ENCODE data around the gene MELK.

The MELK gene

GRCh38 chr9:36584620-36585460 is 12.1 kb downstream of the MELK start:
- DNase-seq (ENCODE audit: low read depth in 2 of 2) = no peak

GRCh38 chr9:36590231-36590630 is 17.5 kb downstream of the MELK start:
- DNase-seq (ENCODE audit: low read depth in 2 of 2) = no peak

GRCh38 chr9:36592801-36593583 is 20.3 kb downstream of the MELK start:
- no peak for DNase-seq (ENCODE audit: low read depth in 2 of 2)

DNA sequence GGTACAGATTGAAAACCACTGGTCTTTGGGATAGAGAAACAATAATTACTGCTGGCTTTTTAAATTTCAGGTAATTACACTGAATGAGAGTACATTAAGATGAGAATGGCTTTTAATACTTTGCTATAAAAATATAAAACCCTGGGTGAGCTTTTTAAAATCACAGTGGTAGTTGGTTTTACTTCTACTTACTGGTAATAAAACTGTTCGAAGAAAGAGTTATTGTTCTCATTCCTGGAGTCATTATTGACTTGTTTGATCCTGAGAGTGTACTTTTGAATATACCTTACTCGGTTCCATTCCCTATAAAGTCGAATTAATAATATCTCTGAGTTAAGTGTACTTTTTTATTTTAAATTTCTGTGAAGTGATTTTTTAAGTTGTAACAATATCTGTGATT is 21.5 kb downstream of the MELK start:
- no peak for DNase-seq (ENCODE audit: low read depth in 2 of 2)

DNA sequence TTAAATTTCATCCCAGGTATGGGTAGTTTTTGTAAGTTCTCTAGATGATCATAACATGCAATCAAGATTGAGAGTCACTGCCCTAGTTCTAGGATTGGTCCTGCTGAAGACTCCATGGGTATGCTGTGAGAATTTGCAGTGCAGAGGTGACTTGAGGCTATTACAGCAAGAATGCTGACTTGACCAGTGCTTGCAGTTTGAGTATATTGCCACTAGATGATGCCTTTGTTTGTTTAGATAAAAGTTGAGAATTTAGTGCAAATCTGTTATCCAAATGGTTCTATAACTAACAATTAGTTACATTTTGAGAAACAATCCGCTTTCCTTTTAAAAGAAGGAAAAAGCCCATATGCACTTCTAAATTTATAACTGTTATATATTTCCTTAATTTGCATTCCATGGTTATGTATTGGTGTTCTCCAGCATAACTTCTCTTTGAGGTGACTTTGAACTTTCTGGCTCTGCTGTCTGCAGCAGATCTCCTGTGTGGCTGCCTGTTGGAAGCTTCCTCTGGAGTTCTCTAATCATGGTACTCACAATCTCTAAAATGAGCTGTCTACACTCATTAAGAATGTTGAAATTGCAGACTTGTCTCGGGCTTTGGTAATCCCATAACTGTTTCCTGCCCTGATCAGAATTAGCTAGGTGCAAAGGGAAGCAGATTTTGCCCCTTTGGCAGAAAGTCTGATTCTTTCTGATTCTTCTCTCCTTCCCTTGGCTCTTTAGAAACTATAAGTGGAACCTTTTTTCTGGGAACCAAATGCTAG is 24.9 kb downstream of the MELK start:
- DNase-seq (ENCODE audit: low read depth in 2 of 2) = no peak

GRCh38 chr9:36598273-36598672 is 25.6 kb downstream of the MELK start:
- no peak for DNase-seq (ENCODE audit: low read depth in 2 of 2)

GRCh38 chr9:36603006-36603405 is 30.3 kb downstream of the MELK start:
- no peak for DNase-seq (ENCODE audit: low read depth in 2 of 2)

DNA sequence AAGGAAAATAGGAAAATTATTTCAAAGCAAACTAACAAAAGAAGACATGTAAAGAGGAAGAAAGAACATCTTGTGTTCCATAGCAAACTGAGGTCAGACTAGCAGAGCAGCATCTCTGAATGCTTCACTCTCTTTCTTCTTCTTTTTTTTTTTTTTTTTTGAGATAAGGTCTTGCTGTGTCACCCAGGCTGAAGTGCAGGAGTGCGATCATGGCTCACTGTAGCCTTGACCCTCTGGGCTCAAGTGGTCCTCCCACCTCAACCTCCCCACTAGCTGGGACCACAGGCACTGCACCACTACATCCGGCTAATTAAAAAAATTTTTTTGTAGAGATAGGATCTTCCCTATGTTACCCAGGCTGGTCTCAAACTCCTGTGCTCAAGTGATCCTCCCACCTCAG is 36.6 kb downstream of the MELK start:
- no peak for DNase-seq (ENCODE audit: low read depth in 2 of 2)

- DNase-seq (ENCODE audit: low read depth in 2 of 2) = no peak
Measured at GRCh38 chr9:36622121-36622520, 49.4 kb downstream of the MELK start.

- DNase-seq (ENCODE audit: low read depth in 2 of 2) = no peak
Measured at GRCh38 chr9:36623280-36623679, 50.6 kb downstream of the MELK start.

DNA sequence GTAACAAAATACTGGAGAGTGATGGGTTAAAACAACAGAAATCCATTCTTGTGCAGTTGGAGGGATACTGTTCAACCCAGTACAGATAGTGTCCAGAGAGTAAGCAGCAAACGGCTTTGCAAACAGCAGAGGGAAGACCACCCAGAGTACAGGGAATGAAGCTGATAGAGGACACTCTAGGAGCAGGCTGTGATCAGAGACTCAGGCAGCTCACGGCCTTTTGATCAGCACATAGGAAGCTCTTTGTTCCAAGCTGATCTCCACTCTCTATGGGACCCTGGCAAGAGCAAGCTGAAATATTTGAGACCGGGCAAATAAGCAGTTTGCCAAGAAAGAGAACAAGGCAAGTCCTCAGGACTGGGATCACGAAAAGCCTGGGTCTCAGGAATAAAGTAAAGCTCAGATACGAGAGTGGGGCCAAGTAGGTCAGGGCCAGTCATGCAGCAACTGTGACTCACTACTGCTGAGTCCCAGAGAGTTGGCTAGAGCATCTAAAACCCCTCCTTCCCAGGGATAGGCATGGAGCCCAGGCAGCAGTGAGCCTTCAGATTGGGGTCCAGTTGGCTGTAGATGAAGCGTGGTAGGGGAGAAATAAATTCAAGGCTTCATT is 52.4 kb downstream of the MELK start:
- DNase-seq (ENCODE audit: low read depth in 2 of 2) = no peak

DNA sequence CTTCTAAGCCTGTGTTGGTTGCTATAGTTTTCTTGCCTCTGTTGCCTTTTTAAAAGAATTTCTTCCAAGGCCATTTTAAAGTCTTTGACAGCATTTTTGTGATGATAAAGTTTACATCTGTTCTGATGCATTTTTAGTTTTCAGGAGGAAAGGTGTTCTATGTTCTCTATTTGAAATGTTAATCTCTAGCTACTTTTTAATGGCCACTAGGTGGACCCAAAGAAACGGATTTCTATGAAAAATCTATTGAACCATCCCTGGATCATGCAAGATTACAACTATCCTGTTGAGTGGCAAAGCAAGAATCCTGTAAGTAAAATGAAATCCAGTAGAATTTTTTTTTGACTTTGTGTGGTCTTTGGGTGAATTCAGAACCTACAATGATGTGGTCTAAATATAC is 60.2 kb downstream of the MELK start:
- no peak for DNase-seq (ENCODE audit: low read depth in 2 of 2)

- no peak for DNase-seq (ENCODE audit: low read depth in 2 of 2)
Measured at GRCh38 chr9:36637491-36638270, 65.0 kb downstream of the MELK start.

DNA sequence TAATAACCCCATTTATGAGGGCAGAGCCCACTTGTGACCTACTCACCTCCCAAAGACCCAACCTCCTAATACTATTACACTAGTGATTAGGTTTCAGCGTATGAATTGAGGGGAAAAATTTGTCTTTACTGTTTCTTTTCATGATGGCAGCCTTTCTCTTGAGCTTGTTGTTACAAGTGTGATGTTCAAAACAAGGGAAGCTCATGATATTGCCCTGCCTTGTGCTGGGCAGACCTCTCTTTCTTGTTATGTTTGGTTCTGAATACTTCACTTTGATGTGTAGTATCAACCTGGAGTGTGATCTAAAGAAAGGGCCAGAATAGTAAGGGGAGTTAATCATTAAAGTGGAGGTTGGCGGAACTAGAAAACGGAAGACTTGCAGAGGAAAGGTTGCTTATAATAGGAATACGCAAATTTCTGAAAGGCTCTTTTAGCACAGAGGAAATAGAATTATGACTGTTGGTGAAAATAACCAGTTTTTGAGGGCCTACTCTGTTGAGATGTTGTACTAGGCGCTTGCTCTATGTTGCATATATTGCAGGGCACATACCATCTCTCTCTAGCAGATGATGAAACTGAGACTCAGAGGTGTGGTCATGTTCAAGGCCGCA is 68.2 kb downstream of the MELK start:
- DNase-seq (ENCODE audit: low read depth in 2 of 2) = no peak

DNA sequence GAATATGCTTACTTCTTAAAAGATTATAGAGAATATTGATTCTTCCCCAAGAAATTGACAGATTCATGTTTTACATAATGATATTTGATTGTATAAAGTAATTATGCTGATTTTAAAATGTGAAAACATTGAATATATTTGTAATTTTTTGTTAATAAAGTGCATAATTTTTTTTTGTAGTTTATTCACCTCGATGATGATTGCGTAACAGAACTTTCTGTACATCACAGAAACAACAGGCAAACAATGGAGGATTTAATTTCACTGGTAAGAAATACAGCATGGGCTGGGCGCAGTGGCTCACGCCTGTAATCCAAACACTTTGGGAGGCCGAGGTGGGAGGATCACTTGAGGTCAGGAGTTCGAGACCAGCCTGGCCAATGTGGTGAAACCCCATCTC is 70.1 kb downstream of the MELK start:
- DNase-seq (ENCODE audit: low read depth in 2 of 2) = no peak

GRCh38 chr9:36656842-36657241 is 84.1 kb downstream of the MELK start:
- DNase-seq (ENCODE audit: low read depth in 2 of 2) = no peak

DNA sequence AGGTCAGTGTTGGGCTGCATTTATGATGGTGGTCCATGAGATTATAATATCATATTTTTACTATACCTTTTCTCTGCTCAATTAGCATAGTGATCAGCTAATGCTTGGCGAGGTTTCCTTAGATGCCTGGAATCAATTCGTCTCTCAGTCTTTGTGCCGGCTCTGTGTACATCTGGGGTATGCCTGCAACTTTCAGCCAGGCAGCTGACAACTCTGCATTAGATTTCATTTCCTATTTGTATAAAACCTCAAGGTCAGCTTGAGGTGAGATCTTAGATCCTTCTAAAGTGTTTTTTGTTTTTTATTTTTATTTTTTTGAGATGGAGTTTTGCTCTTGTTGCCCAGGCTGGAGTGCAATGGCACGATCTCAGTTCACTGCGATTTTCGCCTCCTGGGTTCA is 86.8 kb downstream of the MELK start:
- no peak for DNase-seq (ENCODE audit: low read depth in 2 of 2)

GRCh38 chr9:36664806-36665205 is 92.1 kb downstream of the MELK start:
- no peak for DNase-seq (ENCODE audit: low read depth in 2 of 2)

DNA sequence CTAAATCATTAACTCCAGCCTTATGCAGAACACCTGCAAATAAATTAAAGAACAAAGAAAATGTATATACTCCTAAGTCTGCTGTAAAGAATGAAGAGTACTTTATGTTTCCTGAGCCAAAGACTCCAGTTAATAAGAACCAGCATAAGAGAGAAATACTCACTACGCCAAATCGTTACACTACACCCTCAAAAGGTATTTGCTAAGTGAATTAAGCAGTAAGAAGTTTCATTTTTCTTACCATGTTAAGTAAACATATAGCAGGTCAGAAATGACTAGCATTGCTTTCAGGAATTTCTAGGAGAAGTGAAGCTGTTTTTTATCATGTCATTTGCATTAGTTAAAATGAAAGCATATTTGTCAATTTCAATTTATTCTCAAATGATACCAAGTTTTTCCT is 92.7 kb downstream of the MELK start:
- DNase-seq (ENCODE audit: low read depth in 2 of 2) = no peak

DNA sequence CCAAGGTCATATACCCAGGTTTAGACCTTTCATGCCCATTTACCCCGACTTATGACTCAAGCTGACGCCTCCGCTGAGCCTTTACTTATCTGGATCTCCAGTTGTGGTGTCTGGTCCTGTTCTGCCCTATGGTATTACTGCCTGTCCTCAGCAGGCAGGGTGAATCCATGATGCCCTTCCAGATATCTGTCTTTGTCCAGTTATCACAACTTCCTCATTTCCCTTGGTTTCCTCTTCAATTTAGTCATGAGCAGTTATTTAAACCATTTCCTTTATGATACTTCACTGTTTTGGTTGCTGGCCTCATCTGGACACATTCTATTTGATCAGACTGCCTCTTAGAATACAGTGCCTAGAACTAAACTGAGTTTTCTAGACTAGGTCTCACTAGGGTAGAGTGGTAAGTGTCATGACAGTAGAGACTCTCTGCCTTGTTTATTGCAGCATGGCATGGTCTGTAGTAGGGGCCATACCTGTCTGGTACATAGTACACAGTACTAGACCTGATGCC is 93.3 kb downstream of the MELK start:
- DNase-seq (ENCODE audit: low read depth in 2 of 2) = no peak

- DNase-seq (ENCODE audit: low read depth in 2 of 2) = no peak
Measured at GRCh38 chr9:36671561-36671960, 98.9 kb downstream of the MELK start.
